ENCODE data around the gene NUP37. TPM values are rescaled to one million over a fixed set of nuclear protein-coding genes. Genes with fewer than 3 reads are reported as not detected.

NUP37 gene
- total and polyA plus RNA-seq, 9 of the 15 experiments (the other 6 are each of a cell fraction or from before 2014, with no cell fraction given) = 72.2 to 429 (median 170) TPM

- H3K27me3 ChIP-seq (ENCODE audit: control insufficient read depth in 2 of 2, insufficient read depth in 2 of 2, low read length in 2 of 2) = no peaks in the 10 kb centered on the region
- WGBS (ENCODE audit: insufficient coverage, low coverage, missing lambda C conversion rate) = 55% methylated on average over 11 of the region's 11 CpGs
- peak overlapping the region; percentile 96 for H3K4me2 ChIP-seq (ENCODE audit: insufficient read depth, low read length)
- H3K4me1 ChIP-seq (replicated peaks in 1 of 2; ENCODE audit: control insufficient read depth in 2 of 2, insufficient read depth in 2 of 2, low read length in 2 of 2) = peaks cover 0 to 8% of the 10 kb centered on the region in 2 experiments; a peak in 2 of 5 replicates
- DNase-seq (ENCODE audit: extremely low read depth in 1 of 4, low spot score in 3 of 4) (no peak), FAIRE-seq (no peak), ATAC-seq (no peak)
- H3K9me1 ChIP-seq (ENCODE audit: control insufficient read depth, insufficient read depth, low read length) = no peaks in the 10 kb centered on the region
- no peaks in the 10 kb centered on the region for H4K20me1 ChIP-seq (replicated peaks; ENCODE audit: control insufficient read depth, insufficient read depth, low read length)
- H3K4me3 ChIP-seq = peak overlapping the region; percentile 71; the same call in 1 of the 2 replicates
- peak overlapping the region; percentile 96 for H2AFZ ChIP-seq (ENCODE audit: low read depth, low read length)
- ChIA-PET CTCF (ENCODE audit: low intra/inter-chr PET ratio) (no interaction called here), POLR2A (interaction anchor here (0.6 to 1.5 kb wide), 4 partner anchors 9 to 689 kb away, joined by 3 to 7 read pairs (median 3); partner anchors contain the start of genes NUP37 and PARPBP)
- H3K9ac ChIP-seq (ENCODE audit: insufficient read depth in 1 of 2, low read depth in 2 of 2, low read length in 2 of 2) = 0 out of 4 replicates have a peak overlapping the region, but pooled peaks of 1 of the 2 experiments have one; percentile 13
- in situ Hi-C loops (cut with MboI) = no loop called here
- 0 out of 4 replicates have a peak, but pooled peaks of 1 of the 2 experiments have one; percentile 16 for TF ChIP-seq FOXA3 (CRISPR knock-in tag; conservative IDR thresholded peaks at IDR 0.05 in 1 of 2, IDR thresholded peaks at IDR 0.05 in 1 of 2)
- TF ChIP-seq FOXK2 (conservative IDR thresholded peaks at IDR 0.05 in 1 of 2, IDR thresholded peaks at IDR 0.05 in 1 of 2; ENCODE audit: low read depth in 2 of 2) = no peak
- TF ChIP-seq ZNF354B (CRISPR knock-in tag; IDR thresholded peaks at IDR 0.05) = no peak
- TF ChIP-seq CBX5 (IDR thresholded peaks at IDR 0.05; ENCODE audit: borderline replicate concordance, low read depth) = no peak
- no peak for TF ChIP-seq RBM14 (IDR thresholded peaks at IDR 0.05; ENCODE audit: borderline replicate concordance, insufficient read depth, low read depth, low read length)
- no peak for TF ChIP-seq L3MBTL2 (IDR thresholded peaks at IDR 0.05)
- TF ChIP-seq NONO (IDR thresholded peaks at IDR 0.05; ENCODE audit: low read depth in 2 of 2, low read length in 1 of 2) = no peak
- TF ChIP-seq XRCC4 (IDR thresholded peaks at IDR 0.05; ENCODE audit: extremely low read depth, insufficient read depth, insufficient read length) = no peak
- TF ChIP-seq PYGO2 (tag; IDR thresholded peaks at IDR 0.05) = no peak
- no peaks in the 10 kb centered on the region for H3K36me3 ChIP-seq (ENCODE audit: control insufficient read depth, insufficient read depth, low read length)
- peaks cover 5% of the 10 kb centered on the region; the same call in 2 of the 3 replicates for H3K79me2 ChIP-seq (ENCODE audit: control insufficient read depth, insufficient read depth, low read length)
- intact Hi-C loops (cut with micrococcal nuclease) = loop anchor here (2.0 kb wide), 1 partner anchor 58 kb away; the partner anchor contains the start of genes NUP37 and PARPBP
- BruUV-seq (replicated peaks) = no TSS peak
- H3K9me3 ChIP-seq (replicated peaks; ENCODE audit: control insufficient read depth, insufficient read depth, low read depth, low read length) = no peaks in the 10 kb centered on the region
- H3K27ac ChIP-seq (ENCODE audit: extremely low read depth, low read depth, low read length) = peak overlapping the region; percentile 16; the same call in 1 of the 3 replicates
Measured at GRCh38 chr12:102062419-102062806, 57.5 kb downstream of the NUP37 start.
